Right lobe of liver (tissue), 4 donors: ENCODE results near the gene RABGEF1.

Experiments used
- CTCF ChIP-seq, 4 donors: fragments of 200-600 bp in 3 of 4; fragments of 450-650 bp in 1 of 4; IDR thresholded peaks; one replicate each; pipeline versions ENCODE4 v1.5.1 to v1.8.0; 2016 to 2022; ENCODE audit warnings: antibody characterized with exemption in 4 of 4, mild to moderate bottlenecking in 2 of 4
- POLR2A ChIP-seq: fragments of 450-650 bp; IDR thresholded peaks from one replicate; pipeline ENCODE4 v1.6.1; 2017; ENCODE audit warnings: antibody characterized with exemption, mild to moderate bottlenecking
- donor health status: DM: no; HTN: no; CAD: no.
- donor health status: DM: no; HTN: no; CAD: no.
- donor health status: DM: no; HTN: yes; CAD: no.

GRCh38 chr7:66859339-66859738, 118.8 kb downstream of the RABGEF1 start:
- TF ChIP-seq CTCF (IDR thresholded peaks at IDR 0.05): no peak
- TF ChIP-seq POLR2A: no peak
